Limb (tissue), 2 donors: ENCODE measurements around the gene ZFYVE28.

Experiments used
- DNase-seq, 2 donors: peaks; one replicate each; pipeline ENCODE4 v3.0.0-alpha.2; 2016; ENCODE audit errors: extremely low spot score in 2 of 2

Gene ZFYVE28

DNA sequence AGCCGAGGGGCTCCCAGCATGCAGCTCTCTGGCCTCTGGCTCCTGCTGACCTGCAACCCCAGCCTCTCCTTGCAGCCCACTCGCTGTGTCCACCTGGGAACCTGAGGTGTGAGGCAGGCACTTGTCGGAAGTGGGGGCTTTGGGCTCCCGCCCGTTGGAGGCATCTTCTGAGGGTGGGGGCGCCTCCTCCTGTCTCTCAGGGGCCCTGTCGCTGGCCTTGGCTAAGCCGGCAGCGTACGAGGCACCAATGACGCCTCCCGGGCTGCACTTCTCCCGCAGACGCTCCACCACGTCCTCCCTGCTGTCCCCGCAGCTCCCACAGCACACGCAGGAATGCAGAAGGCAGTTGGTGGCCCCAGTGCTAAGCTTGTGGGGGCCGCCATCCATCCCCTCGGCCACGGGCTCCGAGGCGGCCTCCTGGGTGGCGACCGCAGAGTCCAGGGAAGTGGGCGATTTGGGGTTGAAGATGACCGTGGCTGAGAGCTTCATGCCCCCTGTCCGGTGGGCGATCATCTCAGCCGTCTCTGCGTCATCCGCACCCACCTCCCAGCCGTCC lies 114.0 kb downstream of the ZFYVE28 start:
- DNase-seq = no peak

DNA sequence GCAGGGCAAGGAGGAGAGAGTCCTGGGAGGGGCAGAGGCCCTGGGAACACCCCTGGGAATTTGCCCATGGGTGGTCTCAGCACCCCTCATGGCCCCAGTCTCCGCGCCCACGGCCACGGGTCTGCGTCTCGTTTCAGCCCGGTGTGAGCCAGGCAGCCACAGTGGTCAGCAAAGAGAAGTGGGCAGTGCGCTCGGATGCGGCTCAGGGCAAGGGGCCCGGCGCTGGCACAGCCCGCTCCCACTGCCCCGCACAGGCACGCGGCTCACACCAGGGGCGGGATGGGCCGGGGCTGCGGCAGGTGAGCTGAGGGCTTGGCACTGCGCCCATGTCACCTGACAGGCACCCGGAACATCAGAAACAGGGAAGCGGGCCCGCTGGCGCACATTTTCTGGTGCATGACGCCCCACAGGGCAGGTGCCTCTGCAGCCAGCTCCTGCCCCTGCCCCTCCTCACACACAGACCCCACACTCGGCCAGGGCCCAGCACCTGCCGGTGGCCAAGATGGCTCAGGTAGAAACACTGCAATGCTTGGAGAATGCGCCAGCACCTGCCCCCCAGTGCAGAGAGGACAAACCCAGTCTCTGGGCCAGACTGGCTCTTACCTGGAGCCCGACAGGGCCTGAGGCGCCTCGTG lies 114.6 kb downstream of the ZFYVE28 start:
- DNase-seq = no peak

DNA sequence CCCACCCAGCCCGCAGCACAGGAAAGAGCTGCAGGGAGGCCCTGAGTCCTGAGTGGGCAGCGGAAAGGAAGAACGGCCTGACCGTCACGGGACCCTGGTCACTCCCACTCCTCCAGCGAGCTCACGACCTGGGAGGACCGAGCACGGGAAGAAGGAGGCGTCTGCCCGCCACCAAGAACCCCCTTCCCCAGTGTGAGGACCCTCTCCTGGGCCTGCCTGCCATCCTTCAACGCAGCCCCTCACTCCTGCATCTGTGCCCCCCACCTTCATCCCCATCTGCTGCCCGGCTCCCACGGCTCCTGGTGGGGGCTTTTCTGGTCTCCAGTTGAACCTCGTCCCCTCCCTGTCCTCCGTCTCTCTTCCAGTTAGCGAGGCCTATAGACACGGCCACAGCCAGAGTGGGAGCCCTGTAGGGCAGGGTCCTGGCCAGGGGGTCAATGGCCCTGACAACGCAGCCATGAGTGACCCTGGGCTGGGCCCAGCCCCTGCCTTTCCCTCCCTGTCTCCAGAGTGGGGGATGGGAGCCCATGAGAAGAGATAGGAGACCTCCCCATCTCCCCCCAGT lies 115.2 kb downstream of the ZFYVE28 start:
- no peak for DNase-seq

DNA sequence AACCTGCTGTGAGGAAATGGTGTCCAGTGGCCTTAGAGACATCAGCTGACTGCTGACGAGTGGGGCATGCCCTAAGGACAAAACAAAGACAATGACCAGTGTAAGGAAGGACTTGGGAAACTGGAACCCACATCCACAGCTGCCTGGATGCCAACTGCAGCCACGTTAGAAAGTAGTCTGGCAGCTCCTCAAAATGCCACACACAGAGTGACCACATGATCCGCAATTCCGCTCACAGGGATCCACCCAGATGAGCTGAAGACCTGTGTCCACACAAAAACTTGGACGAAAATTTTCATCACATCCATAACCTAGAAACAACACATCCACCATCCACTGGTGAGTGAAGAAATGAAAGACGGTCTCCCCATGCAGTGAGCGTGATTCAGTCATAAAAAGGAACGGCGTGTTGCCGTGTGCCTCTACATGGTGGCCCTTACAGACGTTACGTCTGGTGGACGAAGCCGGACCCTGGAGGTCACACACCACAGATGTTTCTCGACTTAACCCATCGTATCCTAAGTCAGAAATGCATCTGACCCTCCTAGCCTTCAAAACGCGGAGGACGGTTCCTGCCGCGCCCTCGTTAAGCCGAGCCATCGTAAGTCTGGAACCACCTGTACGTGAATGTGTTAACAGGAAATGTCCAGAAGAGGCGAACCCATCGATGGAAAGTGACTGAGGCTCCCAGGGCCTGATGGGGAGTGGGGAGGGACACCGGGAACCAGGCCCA lies 115.9 kb downstream of the ZFYVE28 start:
- DNase-seq = no peak

DNA sequence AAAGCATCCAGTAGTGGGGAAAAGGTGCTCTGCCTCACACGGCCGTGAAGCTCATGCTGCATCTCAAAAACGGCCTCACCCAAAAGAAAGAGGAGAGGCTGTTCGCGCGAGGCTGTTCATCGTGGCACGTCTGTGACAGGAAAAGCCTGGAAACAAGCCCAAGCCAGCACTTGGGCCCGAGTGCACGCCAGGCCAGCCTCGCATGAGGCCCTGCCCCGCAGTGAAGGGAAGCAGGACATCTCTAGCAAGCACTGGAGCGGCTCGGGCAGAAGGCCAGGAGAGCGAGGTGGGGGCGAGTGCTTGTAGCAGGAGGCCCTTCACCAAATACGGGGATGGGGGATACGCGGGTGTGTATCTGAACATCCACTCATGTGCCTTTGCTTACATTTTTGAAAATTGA lies 116.6 kb downstream of the ZFYVE28 start:
- DNase-seq = peak in 1 of 2 donors; percentile 58

DNA sequence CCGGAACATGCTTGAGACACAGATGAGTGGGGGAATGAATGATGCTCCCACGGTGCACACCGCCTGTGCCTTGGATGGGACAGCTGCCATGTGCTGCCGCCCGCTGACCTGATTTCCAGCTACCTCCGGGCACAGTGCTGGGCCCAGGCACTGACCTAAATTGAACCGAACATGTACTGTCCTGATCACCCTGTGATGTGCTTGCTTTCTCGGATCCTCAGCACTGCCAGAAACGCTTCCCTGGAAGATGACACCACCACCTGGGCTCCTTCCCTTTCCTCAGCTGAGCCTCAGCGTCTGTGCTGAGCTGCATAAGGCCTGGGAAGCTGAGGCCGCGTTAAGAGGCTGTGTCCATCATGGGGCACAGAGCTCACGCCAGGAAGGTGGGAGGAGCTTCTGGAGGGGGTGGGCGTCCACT lies 117.2 kb downstream of the ZFYVE28 start:
- DNase-seq = no peak

DNA sequence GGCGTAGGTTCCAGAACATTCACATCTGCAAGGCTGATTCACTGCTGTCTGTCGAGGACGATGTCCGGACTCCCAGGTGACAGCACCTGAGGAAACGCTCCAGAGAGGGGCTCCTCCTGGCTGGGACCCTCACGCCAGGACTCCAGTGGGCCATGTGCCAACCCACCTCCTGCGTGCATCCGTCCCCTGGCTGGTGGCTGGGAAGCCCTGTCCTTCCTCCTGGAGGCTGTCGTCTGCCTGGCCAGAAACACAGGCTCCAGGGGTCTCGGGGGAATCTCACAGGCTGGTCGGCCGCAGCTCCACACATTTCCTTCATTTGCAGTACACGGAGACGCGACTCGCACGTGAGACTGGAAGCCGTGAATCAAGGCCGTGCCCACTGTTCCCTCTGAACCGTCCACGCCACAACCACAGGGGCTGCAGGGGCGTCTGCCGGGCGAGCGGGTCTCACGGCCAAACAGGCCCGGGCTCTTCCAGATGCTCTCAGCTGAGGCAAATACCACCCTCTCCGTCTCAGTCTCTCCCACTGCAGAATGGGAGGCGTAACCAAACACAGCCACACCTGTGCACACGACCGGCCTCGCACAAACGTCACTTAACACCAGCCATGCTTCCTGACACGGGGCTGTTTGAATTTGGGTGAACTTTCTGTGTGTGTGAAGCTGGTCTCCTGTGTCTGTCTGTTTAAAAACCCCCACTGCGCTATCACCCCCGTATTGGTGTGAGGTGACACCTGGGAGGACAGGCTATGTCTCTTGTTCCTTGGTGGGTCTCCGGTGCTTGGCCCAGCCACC lies 117.8 kb downstream of the ZFYVE28 start:
- no peak for DNase-seq

DNA sequence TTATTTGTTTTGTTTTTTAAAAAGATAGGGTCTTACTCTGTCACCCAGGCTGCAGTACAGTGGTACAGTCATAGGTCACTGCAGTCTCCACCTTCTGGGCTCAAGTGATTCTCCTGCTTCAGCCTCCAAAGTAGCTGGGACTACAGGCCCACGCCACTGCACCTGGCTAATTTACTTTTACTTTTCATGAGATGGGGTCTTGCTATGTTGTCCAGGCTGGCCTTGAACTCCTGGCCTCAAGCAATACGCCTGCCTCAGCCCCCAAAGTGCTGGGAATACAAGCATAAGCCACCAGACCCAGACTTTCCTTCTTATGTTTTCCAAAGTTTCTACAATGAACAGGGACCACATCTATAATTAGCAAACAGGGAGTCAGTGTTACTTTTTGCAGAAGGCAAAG lies 118.7 kb downstream of the ZFYVE28 start:
- no peak for DNase-seq

DNA sequence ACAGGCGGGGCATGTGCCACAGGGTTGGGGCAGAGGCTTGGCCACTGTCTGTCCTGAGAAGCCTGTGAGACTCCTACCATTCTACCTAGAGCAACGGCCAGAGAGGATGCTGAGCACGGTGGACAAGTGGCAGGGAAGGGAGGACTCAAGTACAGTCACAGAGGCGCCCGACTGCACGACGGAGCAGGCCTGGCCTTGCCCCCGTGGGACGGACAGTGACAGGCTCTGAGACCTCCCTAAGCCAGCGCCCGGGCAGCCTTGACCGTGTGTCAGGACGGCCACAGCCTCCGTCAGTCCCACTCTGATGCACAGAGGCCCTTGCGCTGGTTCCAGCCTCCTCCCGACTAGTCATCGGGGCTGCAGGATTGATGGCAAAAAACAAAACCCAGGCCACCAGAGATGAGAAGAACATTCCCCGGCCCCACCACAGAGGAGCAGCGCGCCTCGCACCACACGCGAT lies 119.9 kb downstream of the ZFYVE28 start:
- no peak for DNase-seq

DNA sequence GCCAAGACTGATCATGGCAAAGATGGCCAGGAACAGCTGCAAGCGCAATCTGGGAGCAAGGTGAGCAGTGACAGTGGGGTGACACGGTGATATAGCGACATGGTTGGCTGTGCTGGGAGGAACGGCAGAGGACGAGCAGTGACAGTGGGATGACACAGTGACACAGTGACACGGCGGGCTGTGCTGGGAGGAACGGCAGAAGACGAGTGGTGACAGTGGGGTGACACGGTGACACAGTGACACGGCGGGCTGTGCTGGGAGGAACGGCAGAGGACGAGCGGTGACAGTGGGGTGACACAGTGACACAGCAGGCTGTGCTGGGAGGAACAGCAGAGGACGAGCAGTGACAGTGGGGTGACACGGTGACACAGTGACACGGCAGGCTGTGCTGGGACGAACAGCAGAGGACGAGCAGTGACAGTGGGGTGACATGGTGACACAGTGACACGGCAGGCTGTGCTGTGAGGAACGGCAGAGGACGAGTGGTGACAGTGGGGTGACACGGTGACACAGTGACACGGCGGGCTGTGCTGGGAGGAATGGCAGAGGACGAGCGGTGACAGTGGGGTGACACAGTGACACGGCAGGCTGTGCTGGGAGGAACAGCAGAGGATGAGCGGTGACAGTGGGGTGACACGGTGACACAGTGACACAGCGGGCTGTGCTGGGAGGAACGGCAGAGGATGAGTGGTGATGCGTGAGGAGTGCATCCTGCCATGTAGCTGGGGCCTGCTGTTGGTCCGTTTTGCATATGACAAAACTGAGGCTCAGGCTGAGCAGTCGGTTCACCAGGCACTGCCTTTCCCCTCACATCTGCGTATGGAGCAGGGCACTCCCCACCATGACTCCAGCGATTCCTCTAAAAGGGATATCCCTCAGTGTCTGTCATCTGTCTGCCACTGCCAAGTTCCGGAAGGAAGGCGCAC lies 120.6 kb downstream of the ZFYVE28 start:
- DNase-seq = no peak

DNA sequence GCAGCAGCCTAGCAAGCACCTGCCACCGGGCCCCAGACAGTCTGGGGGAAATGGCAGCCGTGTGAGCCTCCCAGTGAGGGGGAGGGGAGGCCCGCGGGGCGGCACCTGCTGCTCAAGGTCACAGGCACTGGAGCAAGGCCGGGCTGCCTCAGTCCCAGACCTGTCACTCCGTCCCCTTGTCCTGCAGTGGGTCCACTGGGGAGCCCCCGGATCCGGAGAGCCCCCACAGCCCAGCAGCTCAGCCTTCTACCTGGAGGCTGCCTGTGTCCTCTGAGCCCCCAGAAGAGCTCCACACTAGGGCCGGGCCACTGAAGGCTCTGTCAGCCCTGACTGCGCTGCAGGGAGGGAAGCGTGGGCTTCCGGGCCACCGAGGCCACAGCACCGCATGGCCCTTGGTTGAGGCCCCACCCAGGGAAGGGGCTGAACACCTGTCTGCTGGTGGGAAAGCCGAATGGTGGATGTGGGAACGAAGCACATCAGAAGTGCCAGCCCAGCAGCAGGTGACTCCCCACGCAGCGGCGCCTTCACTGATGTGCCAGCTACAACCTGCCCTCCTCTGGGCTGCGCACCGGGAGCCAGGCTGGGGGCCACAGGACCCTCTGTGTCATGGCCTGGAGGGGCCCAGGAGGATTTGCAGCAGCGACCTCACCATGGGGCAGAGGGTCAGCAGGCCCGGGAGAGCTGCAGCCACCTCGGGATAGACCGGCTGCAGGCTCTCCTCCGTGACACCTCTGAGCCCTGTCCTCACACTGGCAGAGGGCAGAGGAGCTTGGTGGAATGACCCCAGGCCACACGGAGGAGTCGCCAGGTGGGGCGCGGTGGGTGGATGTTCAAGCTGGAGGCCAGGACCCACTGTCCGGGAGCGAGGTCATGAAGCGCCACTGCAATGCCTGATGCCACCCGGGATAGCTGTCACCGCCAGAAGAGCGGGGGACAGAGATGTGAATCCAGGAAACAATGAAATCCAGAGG lies 121.5 kb downstream of the ZFYVE28 start:
- no peak for DNase-seq

DNA sequence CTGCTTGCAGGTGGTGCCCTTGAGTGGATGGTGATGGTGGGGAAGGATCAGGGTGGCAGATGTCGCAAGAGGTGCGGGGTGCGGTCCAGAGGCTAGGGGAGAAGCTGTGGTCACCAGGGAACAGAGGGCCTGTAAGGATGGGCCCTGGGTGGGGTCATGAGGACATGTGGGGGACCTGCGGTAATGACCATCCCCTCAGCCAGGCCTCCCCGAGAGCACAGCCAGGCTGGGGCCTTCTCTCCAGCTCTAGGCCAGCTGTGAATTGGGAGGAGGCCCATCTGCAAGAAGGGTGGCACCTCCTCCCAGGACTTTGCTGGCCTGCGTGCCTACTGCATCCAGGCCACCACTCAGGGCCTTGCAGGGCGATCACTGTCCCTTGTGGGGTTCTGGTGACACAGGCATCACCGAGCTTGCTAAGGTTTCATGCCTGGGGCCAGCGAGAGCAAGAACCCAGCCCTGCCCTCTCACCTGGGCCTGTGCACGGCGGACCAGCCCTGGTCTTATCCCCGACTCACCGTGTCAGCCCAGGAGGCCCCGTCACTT lies 122.5 kb downstream of the ZFYVE28 start:
- DNase-seq = no peak

DNA sequence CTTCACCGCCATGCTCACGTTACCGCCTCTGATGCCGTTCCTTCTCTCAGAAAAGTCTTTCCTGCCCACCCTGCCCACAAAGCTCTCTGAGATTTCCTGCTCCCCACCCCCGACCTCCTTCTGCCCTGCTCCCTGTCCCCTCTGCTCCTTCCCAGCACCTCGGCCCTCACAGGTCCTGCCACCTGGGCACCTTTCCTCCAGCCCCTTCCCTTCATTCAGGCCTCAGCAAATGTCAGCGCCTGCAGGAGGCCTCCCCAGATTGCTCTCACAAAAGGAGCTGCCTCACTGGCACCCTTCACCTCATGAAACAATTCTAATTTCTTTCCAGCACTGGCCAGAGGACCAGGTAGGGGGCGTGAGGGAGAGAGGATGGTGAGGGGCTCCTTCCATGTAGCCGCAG lies 122.9 kb downstream of the ZFYVE28 start:
- no peak for DNase-seq

DNA sequence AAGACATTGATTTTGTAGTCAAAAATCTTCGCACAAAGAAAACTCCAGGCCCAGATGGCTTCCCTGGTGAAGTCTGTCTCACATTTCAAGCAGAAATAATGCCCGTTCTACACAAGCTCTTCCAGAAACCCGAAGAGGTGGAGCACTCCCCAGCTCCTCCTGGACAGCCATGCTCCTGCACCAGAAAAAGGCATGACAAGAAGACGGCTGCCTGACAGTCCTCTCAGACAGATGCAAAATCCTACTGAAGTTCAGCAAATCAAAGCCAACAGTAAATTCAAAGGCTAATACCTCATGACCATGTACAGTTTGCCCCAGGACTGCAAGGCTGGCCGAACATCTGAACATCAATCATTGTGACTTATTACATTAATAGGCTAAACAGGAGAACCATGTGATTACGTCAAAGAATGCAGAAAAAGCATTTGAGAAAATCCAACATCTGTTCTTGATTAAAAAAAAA lies 125.8 kb downstream of the ZFYVE28 start:
- no peak for DNase-seq

DNA sequence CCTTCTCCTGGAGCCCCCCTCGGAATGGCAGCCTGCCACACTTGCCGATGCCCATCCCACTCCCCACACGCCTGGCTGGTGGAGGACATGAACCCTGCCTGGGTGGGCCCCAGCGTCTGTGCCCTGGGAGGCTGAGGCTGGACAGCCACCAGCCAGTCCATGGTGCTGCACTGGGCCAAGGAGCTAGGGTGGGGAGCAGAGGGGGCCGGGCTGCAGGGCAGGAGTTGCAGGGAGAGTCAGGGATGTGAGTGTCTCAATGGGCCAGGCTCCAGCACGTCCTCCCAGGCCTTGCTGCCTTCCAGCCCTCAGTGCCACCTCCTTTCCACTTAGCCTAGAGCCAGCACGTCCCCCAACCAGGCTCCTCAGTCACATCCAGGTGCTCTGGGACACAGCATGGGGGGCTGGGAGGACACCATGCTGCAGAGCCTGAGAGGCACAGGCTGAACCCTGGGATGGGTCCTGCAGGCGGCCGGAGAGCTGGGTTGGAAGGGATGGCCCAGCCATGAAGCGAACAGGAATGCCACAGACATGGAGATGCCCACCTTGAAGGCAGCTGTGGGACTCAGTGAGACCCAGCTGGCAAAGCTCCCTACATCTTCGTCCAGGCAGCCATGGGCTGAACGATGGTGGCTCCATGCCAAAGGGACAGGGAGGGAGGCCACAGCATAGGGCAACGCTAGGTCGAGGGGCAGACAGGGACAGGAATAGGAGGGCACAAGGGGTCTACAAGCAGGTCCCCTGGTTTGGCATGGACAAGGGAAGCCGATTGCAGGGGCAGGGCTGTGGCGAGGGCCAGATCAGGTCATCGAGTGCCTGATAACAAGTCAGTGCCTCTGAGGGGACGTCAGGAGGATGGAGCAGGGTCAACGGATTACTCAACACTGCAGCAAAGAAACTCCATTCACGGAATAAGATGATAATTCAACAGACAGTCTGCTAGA lies 126.5 kb downstream of the ZFYVE28 start:
- peak in 1 of 2 donors; percentile 31 for DNase-seq

DNA sequence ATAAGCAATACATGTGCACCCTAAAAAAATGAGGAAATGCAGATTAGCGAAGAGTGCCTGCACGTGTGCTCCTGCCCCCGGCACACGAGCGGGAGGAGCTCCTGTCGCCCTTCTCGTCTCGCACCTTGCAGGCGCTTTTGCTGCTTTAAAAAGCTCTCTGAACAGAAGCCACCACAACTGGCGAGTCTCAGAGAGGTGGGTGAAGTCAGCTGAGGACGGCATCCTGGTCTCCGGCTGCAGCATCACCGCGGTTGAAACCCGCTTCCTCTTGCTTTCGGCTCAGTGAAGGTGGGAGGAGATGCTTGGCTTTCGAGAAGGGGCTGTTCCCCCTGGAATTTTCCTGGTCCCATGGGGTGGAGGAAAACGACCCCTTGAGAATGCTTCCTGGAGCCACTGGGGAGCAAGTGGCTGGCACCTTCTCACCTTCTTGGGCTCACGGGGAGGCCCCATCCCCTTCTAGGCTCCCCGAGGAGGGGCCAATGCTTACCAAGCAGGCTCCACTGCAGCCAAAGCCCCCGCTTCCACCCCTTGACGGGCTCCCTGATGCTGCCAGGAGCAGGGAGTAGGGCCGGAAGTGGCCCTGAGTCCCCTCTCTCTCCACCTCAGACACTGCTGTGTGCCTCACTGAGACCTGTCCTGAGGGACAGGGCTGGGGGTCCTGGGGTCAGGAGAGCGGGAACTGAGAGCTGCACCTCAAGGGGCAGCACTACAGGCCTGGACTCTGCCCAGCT lies 127.3 kb downstream of the ZFYVE28 start:
- DNase-seq = no peak

DNA sequence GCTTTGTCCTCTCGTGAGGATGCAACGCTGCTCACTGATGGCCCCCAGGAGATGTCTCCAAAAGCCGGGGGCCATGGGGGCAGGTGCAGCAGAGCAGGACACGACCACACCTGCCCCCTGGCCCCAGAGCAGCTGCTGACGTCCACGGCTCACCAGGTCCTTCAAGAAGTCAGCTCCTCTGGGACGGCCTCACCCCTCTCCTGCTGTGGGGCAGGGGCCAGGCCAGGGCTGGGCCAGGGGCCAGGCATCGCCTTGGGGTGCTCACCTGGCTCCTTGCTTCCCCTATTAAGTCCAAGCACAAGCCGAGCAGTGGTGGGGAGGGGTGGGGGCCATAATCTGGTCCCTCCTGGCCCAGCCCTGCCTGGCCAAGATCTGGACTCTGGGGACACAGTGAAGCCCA lies 128.0 kb downstream of the ZFYVE28 start:
- DNase-seq = no peak
